ENCODE data around the gene NUDT16L1.

DNA sequence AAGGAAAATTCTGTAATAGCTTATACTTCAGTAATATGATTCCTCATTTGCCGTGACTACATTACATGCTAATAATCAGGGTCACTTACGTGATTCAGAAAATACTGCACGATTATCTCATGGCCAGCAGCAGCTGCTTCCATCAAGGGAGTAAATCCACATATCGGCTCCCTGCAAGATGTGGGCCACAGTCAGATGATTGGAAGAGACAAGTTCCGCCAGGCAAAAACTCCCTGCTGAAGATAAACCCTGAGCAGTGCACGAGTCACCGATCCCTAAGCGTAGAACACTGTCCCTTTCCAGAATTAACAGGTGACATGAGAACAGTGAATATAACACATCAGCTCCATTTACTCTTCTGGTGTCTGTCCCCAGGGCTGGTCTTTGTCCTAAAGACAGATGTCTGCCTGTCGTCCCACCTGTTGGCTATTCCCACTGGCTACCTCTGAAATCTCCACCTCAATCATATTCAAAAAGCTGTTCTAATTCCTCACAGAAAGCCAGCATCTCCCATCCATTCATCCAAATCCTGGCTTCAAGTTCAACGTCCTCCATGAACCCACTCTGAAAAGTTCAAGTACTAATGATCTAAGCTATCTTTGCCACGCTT is 31.4 kb downstream of the NUDT16L1 start:
- TF ChIP-seq POLR2A (IDR thresholded peaks at IDR 0.05; ENCODE audit: low read depth, low read length) (no peak), TAF1 (IDR thresholded peaks at IDR 0.05; ENCODE audit: borderline replicate concordance, low read depth, low read length) (no peak)

Data from GM12892 (cell line).